HG02840 (cell line): Measurements from ENCODE around the gene COBL.

ENCODE experiments used
- ATAC-seq: cut with Tn5 transposase; IDR thresholded peaks from one replicate; pipeline ENCODE4 v1.9.1; 2021; ENCODE audit warnings: mild to moderate bottlenecking, moderate library complexity, moderate number of reproducible peaks; ENCODE audit not compliant: unreplicated experiment, low FRiP score

Gene COBL

DNA sequence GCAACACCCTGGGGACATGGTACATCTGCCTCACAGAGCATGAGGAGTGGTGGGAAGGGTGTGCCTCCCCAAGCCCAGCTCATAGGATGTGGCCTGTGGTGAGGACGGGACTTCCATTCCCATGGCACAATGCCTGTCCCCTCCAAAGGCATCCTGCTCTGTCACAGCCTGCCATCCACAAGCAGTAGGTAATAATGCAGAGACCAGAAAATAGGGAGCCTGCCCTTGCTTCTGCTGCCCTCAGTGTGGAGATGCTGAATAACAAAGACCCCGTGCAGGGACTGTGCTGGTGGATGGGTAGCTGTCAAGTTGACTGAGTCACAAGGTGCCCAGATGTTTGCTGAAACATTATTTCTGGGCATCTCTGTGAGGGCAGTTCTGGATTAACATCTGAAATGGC, 334.0 kb downstream of the COBL start:
- ATAC-seq, result no peak

DNA sequence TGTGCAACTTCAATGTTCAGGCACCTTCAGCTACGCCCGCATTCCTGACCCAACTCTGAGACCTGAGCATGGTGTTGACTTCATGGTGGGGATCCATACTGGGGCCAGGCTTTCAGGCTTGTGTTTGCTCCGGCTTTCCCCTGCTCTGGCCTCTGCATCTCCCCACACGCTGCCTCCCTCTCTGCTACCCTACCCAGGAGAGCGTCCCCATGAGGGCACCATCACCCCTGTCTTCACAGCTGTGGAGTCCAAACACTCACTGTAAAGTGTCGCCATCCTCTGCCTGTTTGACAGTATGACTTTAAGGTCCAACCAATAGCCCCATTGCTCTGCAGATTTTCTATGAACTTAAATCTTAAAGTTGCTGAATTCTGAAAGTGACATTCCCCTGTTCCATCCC, 334.9 kb downstream of the COBL start:
- ATAC-seq, result no peak

DNA sequence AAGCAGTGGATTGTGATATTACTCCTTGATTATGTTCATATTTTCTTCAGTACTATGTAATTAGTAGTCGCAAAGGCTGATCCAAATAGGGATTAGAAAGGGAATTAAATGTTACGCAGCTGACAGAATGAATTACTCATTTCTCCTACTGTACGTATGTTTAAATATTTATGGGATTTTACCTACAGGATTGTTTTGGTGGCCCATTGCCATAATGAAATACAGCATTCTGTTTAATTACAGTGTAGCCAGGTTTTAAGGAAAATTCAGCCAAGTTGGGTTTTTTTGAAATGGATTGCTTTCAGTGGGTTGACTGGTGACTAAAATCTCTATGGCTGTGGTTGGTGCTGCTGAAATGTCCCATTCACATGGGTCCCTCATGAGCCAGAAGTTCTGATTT, 336.2 kb downstream of the COBL start:
- ATAC-seq, result no peak

DNA sequence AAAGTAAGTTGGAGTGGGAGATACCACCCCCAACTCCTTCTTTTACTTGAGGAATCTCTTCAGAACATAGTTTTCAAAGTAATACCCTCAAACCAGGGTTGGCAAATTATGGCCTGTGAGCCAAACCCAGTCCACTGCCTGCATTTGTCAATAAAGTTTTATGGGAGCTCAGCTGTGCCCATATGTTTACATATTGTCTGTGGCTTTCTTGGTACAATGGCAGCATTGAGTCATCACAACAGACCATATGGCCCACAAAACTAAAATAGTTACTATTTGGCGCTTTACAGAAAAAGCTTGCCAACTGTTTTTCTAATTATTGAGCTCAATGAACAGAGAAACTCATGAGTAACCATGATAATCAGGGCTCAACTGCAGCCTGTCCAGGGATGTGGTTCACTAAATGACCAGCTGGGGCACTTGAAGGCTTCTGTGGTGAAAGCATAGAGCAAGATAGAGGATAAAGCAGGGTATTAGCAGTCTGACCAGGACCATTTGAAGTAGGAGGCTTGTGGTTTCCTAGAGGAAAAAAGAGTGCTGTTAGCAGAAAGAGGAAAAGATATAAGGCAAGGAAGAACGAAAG, 337.9 kb downstream of the COBL start:
- ATAC-seq, result no peak

DNA sequence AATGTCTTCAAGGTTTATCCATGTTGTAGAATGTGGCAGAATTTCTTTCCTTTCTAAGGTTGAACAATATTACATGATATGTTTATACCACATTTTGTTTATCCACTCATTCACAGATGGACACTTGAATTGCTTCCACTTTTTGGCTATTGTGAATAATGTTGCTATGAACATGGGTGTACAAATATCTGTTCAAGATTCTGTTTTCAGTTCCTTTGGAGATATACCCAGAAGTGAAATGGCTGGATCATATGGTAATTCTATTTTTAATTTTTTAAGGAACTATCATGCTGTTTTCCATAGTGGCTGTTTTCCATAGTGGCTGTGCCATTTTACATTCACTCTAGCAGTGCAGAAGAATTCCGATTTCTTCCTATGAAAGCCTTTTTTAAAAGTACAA, 339.2 kb downstream of the COBL start:
- ATAC-seq, result no peak

- ATAC-seq, result no peak
Observed at GRCh38 chr7:50976064-50976463, 340.5 kb downstream of the COBL start.

DNA sequence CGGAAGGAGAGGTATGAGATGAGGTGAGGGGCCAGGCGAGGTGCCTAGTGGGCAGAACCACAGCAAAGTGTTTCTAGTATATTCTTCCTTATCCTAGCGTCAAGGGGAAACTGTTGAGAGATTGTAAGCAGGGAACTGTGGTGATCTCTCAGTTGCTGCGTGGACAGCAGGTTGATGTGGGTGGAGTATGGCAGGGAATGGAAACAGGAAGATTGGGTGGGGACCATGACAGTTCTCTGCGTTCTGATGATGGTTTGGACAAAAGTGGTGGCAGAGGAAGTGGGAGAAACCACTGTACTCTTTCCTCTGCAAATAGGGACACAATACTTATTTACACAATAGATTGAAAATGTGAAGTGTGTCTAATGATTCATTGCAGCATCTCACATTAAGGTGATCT, 342.4 kb downstream of the COBL start:
- no peak for ATAC-seq

DNA sequence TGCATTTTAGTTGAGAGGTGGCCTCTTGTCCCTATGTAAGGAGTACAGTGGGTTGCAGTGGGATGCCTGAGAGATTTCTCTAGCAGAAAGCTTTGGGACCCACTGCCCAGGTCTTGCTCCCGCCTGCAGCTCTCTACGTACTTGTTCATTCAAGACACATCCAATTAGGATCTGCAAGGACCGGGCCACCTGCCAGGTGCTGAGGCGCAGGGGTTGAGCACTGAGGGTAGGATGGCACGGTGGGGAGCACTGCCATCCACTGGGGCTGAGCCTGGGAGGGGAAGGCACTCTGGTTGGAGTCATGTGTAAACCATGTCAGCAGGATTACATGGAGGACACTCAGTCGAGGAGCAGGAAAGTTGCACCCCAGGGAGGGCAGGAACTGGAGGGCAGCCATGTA, 342.8 kb downstream of the COBL start:
- no peak for ATAC-seq

DNA sequence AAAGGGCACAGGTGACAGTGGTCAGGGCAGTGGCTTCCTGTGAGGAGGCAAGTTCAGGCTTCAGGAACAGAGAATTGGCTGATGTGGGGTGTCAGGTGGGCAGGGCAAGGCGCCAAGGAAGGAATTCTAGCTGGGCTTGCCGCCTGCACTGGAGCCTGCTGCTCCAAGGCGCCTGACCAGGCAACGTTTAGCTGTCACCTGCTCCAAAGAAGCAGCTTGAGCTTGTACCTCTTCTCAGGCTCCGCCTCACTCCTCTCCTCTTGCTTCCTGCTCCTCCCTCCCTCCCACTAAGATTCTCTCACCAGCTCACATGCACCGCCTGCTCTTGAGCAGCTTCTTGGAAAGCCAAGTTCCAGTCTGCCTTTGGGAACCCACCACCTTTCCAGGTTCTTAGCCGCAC, 346.5 kb downstream of the COBL start:
- no peak for ATAC-seq
